GM23338 (cell line): ENCODE results near the gene AP1M1. TPM values are rescaled to one million over a fixed set of nuclear protein-coding genes. Genes with fewer than 3 reads are reported as not detected.

Experiments used
- ATAC-seq: fragments of 200-7000 bp; cut with Tn5 transposase; 3 replicates; pipeline ENCODE4 v1.9.1; 2020
- DNase-seq: peaks from one replicate; pipeline ENCODE4 v3.0.0-alpha.2; 2015; ENCODE audit warnings: low spot score
- H2AFZ ChIP-seq: fragments of 200-600 bp; sonication (generic); 2 replicates; pipeline ENCODE4 v1.8.0; 2016; ENCODE audit warnings: antibody characterized with exemption, mild to moderate bottlenecking, moderate library complexity
- H3F3A ChIP-seq: fragments of 200-600 bp; sonication (generic); replicated peaks from 2 replicates; pipeline ENCODE4 v1.8.0; 2017; ENCODE audit warnings: antibody characterized with exemption, mixed run types, low read depth
- H3K27ac ChIP-seq: fragments of 200-600 bp; sonication (generic); 2 replicates; pipeline ENCODE4 v1.6.1; 2016; ENCODE audit warnings: low read depth
- H3K27me3 ChIP-seq: fragments of 200-600 bp; sonication (generic); 2 replicates; pipeline ENCODE4 v1.8.0; 2016; ENCODE audit warnings: mild to moderate bottlenecking, mixed run types, moderate library complexity; ENCODE audit not compliant: insufficient read depth
- H3K36me3 ChIP-seq: fragments of 200-600 bp; sonication (generic); 2 replicates; pipeline ENCODE4 v1.8.0; 2016; ENCODE audit warnings: mild to moderate bottlenecking; ENCODE audit not compliant: insufficient read depth
- H3K4me1 ChIP-seq: fragments of 200-600 bp; sonication (generic); 2 replicates; pipeline ENCODE4 v1.8.0; 2016; ENCODE audit warnings: mild to moderate bottlenecking, moderate library complexity; ENCODE audit not compliant: insufficient read depth
- H3K4me2 ChIP-seq: fragments of 200-600 bp; sonication (generic); 2 replicates; pipeline ENCODE4 v1.7.1; 2017; ENCODE audit warnings: mixed run types
- H3K4me3 ChIP-seq: fragments of 200-600 bp; sonication (generic); 2 replicates; pipeline ENCODE4 v1.6.1; 2016; ENCODE audit warnings: mixed run types
- H3K79me2 ChIP-seq: fragments of 200-600 bp; sonication (generic); replicated peaks from 2 replicates; pipeline ENCODE4 v1.8.0; 2017; ENCODE audit warnings: mild to moderate bottlenecking; ENCODE audit not compliant: insufficient read depth
- H3K9me2 ChIP-seq: fragments of 200-600 bp; sonication (generic); 2 replicates; pipeline ENCODE4 v1.8.0; 2017; ENCODE audit not compliant: insufficient read depth
- H4K20me1 ChIP-seq: fragments of 200-600 bp; sonication (generic); replicated peaks from 2 replicates; pipeline ENCODE4 v1.8.0; 2017; ENCODE audit warnings: mild to moderate bottlenecking; ENCODE audit not compliant: insufficient read depth
- H3K27ac Mint-ChIP-seq: 2 replicates; pipeline ENCODE4 v1.8.0; 2020; ENCODE audit warnings: inconsistent platforms, mild to moderate bottlenecking, moderate library complexity, mixed read lengths
- H3K27me3 Mint-ChIP-seq: 3 replicates; pipeline ENCODE4 v1.8.0; 2022; ENCODE audit warnings: low read depth, mild to moderate bottlenecking, moderate library complexity, mixed read lengths, inconsistent platforms; ENCODE audit not compliant: insufficient read depth, poor library complexity
- H3K36me3 Mint-ChIP-seq: 3 replicates; pipeline ENCODE4 v1.8.0; 2021; ENCODE audit warnings: low read depth, mild to moderate bottlenecking, inconsistent platforms, moderate library complexity, mixed read lengths
- H3K4me1 Mint-ChIP-seq: 3 replicates; pipeline ENCODE4 v1.8.0; 2020; ENCODE audit warnings: mild to moderate bottlenecking, inconsistent platforms, mixed read lengths
- H3K4me3 Mint-ChIP-seq: 3 replicates; pipeline ENCODE4 v1.8.0; 2021; ENCODE audit warnings: moderate library complexity, mild to moderate bottlenecking, inconsistent platforms, mixed read lengths
- H3K9me3 Mint-ChIP-seq: 3 replicates; pipeline ENCODE4 v1.8.0; 2020; ENCODE audit warnings: moderate library complexity, mild to moderate bottlenecking, inconsistent platforms, mixed read lengths
- CREB1 ChIP-seq: fragments of 250-450 bp; sonication (Bioruptor Pico); IDR thresholded peaks from 2 replicates; pipeline ENCODE4 v1.5.0; 2020; ENCODE audit warnings: low read depth, mild to moderate bottlenecking, moderate library complexity
- CTCF ChIP-seq, 2 experiments: fragments of 200-600 bp in 1 of 2; sonication (generic) in 1 of 2; conservative IDR thresholded peaks; 2 replicates each; pipeline versions ENCODE4 v1.5.1 to v1.6.1; 2016 to 2017; ENCODE audit warnings: antibody characterized with exemption in 2 of 2, low read depth in 2 of 2, mild to moderate bottlenecking in 2 of 2, moderate library complexity in 1 of 2
- EZH2 ChIP-seq: fragments of 200-600 bp; sonication (generic); IDR thresholded peaks from one replicate; pipeline ENCODE4 v1.8.0; 2017; ENCODE audit warnings: antibody characterized with exemption, mild to moderate bottlenecking, low read depth; ENCODE audit not compliant: unreplicated experiment
- EZH2phosphoT487 ChIP-seq: fragments of 200-600 bp; sonication (generic); IDR thresholded peaks from one replicate; pipeline ENCODE4 v1.8.1; 2018; ENCODE audit warnings: antibody characterized with exemption; ENCODE audit not compliant: unreplicated experiment
- JUNB ChIP-seq: IDR thresholded peaks from one replicate; pipeline ENCODE4 v1.6.1; 2016; ENCODE audit warnings: antibody characterized with exemption; ENCODE audit not compliant: unreplicated experiment
- NANOG ChIP-seq: IDR thresholded peaks from 2 replicates; pipeline ENCODE4 v1.6.1; 2016; ENCODE audit warnings: antibody characterized with exemption, borderline replicate concordance
- POLR2AphosphoS5 ChIP-seq: IDR thresholded peaks from 2 replicates; pipeline ENCODE4 v1.6.1; 2016; ENCODE audit warnings: antibody characterized with exemption, low read depth
- REST ChIP-seq: IDR thresholded peaks from one replicate; pipeline ENCODE4 v1.6.1; 2018; ENCODE audit warnings: antibody characterized with exemption; ENCODE audit not compliant: unreplicated experiment
- ZNF114 ChIP-seq: fragments of 250-450 bp; sonication (Bioruptor Pico); IDR thresholded peaks from 2 replicates; pipeline ENCODE4 v1.5.0; 2020; ENCODE audit warnings: mild to moderate bottlenecking, moderate library complexity
- ZNF331 ChIP-seq: fragments of 250-450 bp; sonication (Bioruptor Pico); IDR thresholded peaks from 2 replicates; pipeline ENCODE4 v1.5.0; 2020; ENCODE audit warnings: low read depth, mild to moderate bottlenecking, moderate library complexity
- polyA plus RNA-seq: library from polyadenylated mRNA; unstranded; fragments of >200 nt; fragmentation: Nextera tagmentation; extraction: Ambion mirVana; gene quantifications from 2 replicates; pipeline ENCODE4 v1.2.1, GENCODE V29; 2016
- total RNA-seq: library from RNA; depleted of rRNA; stranded (reverse); fragments of >200 nt; shearing (Covaris generic); gene quantifications from 2 replicates; pipeline ENCODE4 v1.2.3, GENCODE V29; 2014
- TF ChIP-seq, protein P1 (sequence below): IDR thresholded peaks from 2 replicates; pipeline ENCODE4 v1.6.1; 2016; ENCODE audit warnings: antibody characterized with exemption
- TF ChIP-seq, protein P2 (sequence below): fragments of 250-450 bp; sonication (Bioruptor Pico); IDR thresholded peaks from 2 replicates; pipeline ENCODE4 v1.5.0; 2020; ENCODE audit warnings: mild to moderate bottlenecking, moderate library complexity

The AP1M1 gene
- total and polyA plus RNA-seq, 2 experiments from 2014 or later: 22.0 to 32.0 TPM

GRCh38 chr19:16197188-16197621 lies 506 bp upstream of the AP1M1 start (continued):
- TF ChIP-seq, protein P1, sequence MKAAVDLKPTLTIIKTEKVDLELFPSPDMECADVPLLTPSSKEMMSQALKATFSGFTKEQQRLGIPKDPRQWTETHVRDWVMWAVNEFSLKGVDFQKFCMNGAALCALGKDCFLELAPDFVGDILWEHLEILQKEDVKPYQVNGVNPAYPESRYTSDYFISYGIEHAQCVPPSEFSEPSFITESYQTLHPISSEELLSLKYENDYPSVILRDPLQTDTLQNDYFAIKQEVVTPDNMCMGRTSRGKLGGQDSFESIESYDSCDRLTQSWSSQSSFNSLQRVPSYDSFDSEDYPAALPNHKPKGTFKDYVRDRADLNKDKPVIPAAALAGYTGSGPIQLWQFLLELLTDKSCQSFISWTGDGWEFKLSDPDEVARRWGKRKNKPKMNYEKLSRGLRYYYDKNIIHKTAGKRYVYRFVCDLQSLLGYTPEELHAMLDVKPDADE: no peak
- no peak for TF ChIP-seq ZNF114 (CRISPR knock-in tag)
- TF ChIP-seq POLR2AphosphoS5: no peak
- no peak for TF ChIP-seq NANOG

- no peaks in the 10 kb centered on the region for H3K9me2 ChIP-seq
- no peak overlapping the region; the same call in 1 of the 2 replicates for H3K27ac Mint-ChIP-seq
- H3K9me3 Mint-ChIP-seq: no peaks in the 10 kb centered on the region
- H4K20me1 ChIP-seq: no peaks in the 10 kb centered on the region; the same call in 1 of the 2 replicates
- peaks cover 4% of the 10 kb centered on the region for H3K27me3 Mint-ChIP-seq
- no peaks in the 10 kb centered on the region for H3K36me3 ChIP-seq
- DNase-seq (no peak), ATAC-seq (no peak)
- peak overlapping the region; percentile 85 for H3K4me2 ChIP-seq
- H3K27me3 ChIP-seq: no peaks in the 10 kb centered on the region
- H3K4me3 ChIP-seq: peak overlapping the region; percentile 96
- H3K79me2 ChIP-seq: no peaks in the 10 kb centered on the region
- no peak overlapping the region for H3K27ac ChIP-seq
- peak overlapping the region; percentile 89 for H3K4me3 Mint-ChIP-seq
- H3K4me1 Mint-ChIP-seq: peaks cover 11% of the 10 kb centered on the region
- no peaks in the 10 kb centered on the region; the same call in 2 of the 3 replicates for H3K36me3 Mint-ChIP-seq
- H2AFZ ChIP-seq: peak overlapping the region; percentile 90; the same call in 1 of the 2 replicates
- H3F3A ChIP-seq: no peaks in the 10 kb centered on the region
- H3K4me1 ChIP-seq: peaks cover 3% of the 10 kb centered on the region
- TF ChIP-seq NANOG: no peak
- TF ChIP-seq CTCF (conservative IDR thresholded peaks at IDR 0.05; ENCODE audit: low read depth in 2 of 2): no peak
- TF ChIP-seq POLR2AphosphoS5: no peak
- TF ChIP-seq, protein P1: no peak
- no peak for TF ChIP-seq ZNF331 (CRISPR knock-in tag)
- TF ChIP-seq, protein P2, sequence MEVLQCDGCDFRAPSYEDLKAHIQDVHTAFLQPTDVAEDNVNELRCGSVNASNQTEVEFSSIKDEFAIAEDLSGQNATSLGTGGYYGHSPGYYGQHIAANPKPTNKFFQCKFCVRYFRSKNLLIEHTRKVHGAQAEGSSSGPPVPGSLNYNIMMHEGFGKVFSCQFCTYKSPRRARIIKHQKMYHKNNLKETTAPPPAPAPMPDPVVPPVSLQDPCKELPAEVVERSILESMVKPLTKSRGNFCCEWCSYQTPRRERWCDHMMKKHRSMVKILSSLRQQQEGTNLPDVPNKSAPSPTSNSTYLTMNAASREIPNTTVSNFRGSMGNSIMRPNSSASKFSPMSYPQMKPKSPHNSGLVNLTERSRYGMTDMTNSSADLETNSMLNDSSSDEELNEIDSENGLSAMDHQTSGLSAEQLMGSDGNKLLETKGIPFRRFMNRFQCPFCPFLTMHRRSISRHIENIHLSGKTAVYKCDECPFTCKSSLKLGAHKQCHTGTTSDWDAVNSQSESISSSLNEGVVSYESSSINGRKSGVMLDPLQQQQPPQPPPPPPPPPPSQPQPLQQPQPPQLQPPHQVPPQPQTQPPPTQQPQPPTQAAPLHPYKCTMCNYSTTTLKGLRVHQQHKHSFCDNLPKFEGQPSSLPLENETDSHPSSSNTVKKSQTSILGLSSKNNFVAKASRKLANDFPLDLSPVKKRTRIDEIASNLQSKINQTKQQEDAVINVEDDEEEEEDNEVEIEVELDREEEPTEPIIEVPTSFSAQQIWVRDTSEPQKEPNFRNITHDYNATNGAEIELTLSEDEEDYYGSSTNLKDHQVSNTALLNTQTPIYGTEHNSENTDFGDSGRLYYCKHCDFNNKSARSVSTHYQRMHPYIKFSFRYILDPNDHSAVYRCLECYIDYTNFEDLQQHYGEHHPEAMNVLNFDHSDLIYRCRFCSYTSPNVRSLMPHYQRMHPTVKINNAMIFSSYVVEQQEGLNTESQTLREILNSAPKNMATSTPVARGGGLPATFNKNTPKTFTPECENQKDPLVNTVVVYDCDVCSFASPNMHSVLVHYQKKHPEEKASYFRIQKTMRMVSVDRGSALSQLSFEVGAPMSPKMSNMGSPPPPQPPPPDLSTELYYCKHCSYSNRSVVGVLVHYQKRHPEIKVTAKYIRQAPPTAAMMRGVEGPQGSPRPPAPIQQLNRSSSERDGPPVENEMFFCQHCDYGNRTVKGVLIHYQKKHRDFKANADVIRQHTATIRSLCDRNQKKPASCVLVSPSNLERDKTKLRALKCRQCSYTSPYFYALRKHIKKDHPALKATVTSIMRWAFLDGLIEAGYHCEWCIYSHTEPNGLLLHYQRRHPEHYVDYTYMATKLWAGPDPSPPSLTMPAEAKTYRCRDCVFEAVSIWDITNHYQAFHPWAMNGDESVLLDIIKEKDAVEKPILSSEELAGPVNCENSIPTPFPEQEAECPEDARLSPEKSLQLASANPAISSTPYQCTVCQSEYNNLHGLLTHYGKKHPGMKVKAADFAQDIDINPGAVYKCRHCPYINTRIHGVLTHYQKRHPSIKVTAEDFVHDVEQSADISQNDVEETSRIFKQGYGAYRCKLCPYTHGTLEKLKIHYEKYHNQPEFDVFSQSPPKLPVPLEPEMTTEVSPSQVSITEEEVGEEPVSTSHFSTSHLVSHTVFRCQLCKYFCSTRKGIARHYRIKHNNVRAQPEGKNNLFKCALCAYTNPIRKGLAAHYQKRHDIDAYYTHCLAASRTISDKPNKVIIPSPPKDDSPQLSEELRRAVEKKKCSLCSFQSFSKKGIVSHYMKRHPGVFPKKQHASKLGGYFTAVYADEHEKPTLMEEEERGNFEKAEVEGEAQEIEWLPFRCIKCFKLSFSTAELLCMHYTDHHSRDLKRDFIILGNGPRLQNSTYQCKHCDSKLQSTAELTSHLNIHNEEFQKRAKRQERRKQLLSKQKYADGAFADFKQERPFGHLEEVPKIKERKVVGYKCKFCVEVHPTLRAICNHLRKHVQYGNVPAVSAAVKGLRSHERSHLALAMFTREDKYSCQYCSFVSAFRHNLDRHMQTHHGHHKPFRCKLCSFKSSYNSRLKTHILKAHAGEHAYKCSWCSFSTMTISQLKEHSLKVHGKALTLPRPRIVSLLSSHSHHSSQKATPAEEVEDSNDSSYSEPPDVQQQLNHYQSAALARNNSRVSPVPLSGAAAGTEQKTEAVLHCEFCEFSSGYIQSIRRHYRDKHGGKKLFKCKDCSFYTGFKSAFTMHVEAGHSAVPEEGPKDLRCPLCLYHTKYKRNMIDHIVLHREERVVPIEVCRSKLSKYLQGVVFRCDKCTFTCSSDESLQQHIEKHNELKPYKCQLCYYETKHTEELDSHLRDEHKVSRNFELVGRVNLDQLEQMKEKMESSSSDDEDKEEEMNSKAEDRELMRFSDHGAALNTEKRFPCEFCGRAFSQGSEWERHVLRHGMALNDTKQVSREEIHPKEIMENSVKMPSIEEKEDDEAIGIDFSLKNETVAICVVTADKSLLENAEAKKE (CRISPR knock-in tag): no peak
- TF ChIP-seq CREB1 (CRISPR knock-in tag): no peak
- no peak for TF ChIP-seq EZH2phosphoT487
- no peak for TF ChIP-seq JUNB
- no peak for TF ChIP-seq REST
- TF ChIP-seq EZH2: no peak
These were observed 600 bp downstream of the AP1M1 start for GRCh38 chr19:16198370-16198651.
